Esophagus (tissue), 2 donors: ENCODE results near the gene LPIN2. TPM values are rescaled to one million over a fixed set of nuclear protein-coding genes. Genes with fewer than 3 reads are reported as not detected.
"Not testable (repeated sequence)": the region's sequence is repeated elsewhere in the genome, so short reads cannot be mapped to it uniquely, and the experiment has no call there.

ENCODE experiments used
- H3K27ac ChIP-seq, 2 donors: one replicate each; pipeline ENCODE4 v1.5.1; 2013; ENCODE audit warnings: low read depth in 2 of 2, mild to moderate bottlenecking in 2 of 2, inconsistent platforms in 1 of 2, low read length in 1 of 2, moderate library complexity in 1 of 2
- H3K27me3 ChIP-seq, 2 donors: one replicate each; pipeline ENCODE4 v1.6.1; 2013; ENCODE audit warnings: low read length in 2 of 2, control low read depth in 1 of 2, mild to moderate bottlenecking in 1 of 2; ENCODE audit not compliant: insufficient read depth in 2 of 2, control insufficient read depth in 1 of 2
- H3K36me3 ChIP-seq, 2 donors: one replicate each; pipeline ENCODE4 v1.6.1; 2013; ENCODE audit warnings: low read length in 1 of 2; ENCODE audit not compliant: control insufficient read depth in 2 of 2, insufficient read depth in 2 of 2
- H3K4me1 ChIP-seq, 2 donors: one replicate each; pipeline ENCODE4 v1.6.1; 2013; ENCODE audit warnings: low read length in 1 of 2; ENCODE audit not compliant: control insufficient read depth in 2 of 2, insufficient read depth in 2 of 2
- H3K4me3 ChIP-seq, 2 donors: one replicate each; pipeline ENCODE4 v1.5.1; 2013; ENCODE audit warnings: low read length in 2 of 2, mild to moderate bottlenecking in 2 of 2, low read depth in 1 of 2, moderate library complexity in 1 of 2
- H3K9me3 ChIP-seq, 2 donors: one replicate each; pipeline ENCODE4 v1.6.1; 2013; ENCODE audit warnings: mild to moderate bottlenecking in 2 of 2, low read depth in 1 of 2, low read length in 1 of 2, moderate library complexity in 1 of 2; ENCODE audit not compliant: control insufficient read depth in 2 of 2, insufficient read depth in 1 of 2
- WGBS, 2 donors: extraction: QIAGEN DNeasy Blood & Tissue Kit; methylation state at CpG; one replicate each; pipeline ENCODE4 v1.1.7; 2013; 5-methylcytosine and 5-hydroxymethylcytosine counted together
- polyA plus RNA-seq, 2 donors: library from polyadenylated mRNA; stranded (reverse); fragments of 200-250 nt; gene quantifications; one replicate each; pipeline ENCODE4 v1.2.3, GENCODE V29; 2013
- donor health status: healthy with polysubstance abuse.
- donor health status: Bipolar disorder and iron deficiency.

Gene LPIN2
- polyA plus RNA-seq, 2 donors, result 6.2 to 10.9 TPM

DNA sequence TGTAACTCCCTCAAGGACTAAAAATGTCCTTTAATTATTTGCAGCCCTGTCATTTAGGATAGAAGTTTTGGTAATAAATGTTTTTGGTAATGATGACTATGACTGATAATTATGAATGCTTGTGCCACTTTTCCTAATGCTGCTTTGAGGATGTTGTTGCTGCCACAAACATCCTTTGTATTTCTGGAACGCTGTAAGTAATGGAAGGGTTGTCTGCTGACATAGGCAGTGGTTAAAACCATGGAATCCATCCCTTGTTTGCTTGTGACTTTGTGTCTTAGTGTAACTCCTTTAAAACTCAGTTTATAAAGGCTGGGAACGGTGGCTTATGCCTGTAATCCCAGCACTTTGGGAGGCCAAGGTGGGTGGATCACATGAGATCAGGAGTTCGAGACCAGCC lies 19.8 kb upstream of the LPIN2 start:
- no peaks in the 10 kb centered on the region for H3K27me3 ChIP-seq
- no peaks in the 10 kb centered on the region for H3K4me1 ChIP-seq
- no peak overlapping the region for H3K4me3 ChIP-seq
- H3K9me3 ChIP-seq, result no peaks in the 10 kb centered on the region
- no peaks in the 10 kb centered on the region for H3K36me3 ChIP-seq
- H3K27ac ChIP-seq, result no peak overlapping the region
- 84 to 86% methylated on average over 3 of the region's 3 CpGs for WGBS, 2 donors

DNA sequence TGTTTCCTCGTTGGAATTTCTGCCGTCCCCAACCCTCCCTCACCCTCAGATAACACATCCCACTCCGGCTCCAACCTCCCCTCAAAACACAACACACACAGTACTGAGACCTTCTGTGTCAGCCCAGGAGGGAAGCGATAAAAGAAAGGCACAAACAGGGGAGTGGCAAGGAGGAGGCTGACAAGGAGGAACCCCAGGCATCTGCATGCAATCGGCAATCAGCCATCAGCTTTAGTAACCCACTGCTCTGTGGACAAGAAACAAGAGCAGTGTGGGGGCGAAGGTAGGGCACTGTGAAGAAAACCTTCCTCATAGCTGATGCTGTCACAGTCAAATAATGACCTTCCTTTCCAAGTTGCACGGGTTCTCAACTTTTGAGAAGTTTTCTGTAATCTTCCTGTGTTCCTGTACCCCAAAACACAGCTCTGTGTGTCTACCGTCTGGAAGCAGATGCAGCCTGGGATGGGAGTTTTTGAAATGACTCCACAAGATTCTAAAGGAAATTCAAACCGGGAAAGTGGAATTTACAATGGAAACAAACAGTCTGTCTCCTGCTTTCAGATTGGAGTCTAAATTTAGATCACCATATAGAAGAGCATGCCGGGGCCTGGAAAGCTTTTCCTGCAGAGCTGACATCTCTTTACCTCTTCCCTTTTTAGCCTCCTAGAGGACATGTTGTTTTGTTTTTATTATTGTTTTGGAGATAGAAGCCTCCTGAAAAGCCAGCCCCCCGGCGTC lies 16.4 kb upstream of the LPIN2 start:
- Histone ChIP-seq H3K4me1 (no peaks in the 10 kb centered on the region), H3K27ac (no peak overlapping the region), H3K9me3 (no peaks in the 10 kb centered on the region), H3K36me3 (no peaks in the 10 kb centered on the region), H3K4me3 (no peak overlapping the region), H3K27me3 (no peaks in the 10 kb centered on the region)
- 46 to 49% methylated on average over 12 of the region's 12 CpGs for WGBS, 2 donors

DNA sequence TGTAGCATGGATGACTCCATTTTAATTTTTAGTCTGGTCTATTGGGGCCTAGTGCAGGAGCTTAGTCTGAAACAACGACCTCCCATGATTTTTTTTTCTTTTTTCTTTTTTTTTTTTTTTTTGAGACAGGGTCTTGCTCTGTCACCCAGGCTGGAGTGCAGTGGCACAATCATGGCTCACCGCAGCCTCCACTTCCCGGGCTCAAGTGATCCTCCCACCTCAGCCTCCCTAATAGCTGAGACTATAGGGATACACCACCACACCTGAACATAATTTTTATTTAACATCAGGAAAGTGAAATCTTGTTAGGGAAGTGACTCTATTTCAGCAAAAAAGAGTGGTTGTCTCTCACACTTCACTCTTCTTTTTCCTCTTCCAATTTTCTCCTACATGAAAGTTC lies 15.2 kb upstream of the LPIN2 start:
- not testable (repeated sequence) for H3K27ac ChIP-seq, H3K4me1 ChIP-seq
- 69 to 92% methylated on average over 3 of the region's 3 CpGs for WGBS, 2 donors

DNA sequence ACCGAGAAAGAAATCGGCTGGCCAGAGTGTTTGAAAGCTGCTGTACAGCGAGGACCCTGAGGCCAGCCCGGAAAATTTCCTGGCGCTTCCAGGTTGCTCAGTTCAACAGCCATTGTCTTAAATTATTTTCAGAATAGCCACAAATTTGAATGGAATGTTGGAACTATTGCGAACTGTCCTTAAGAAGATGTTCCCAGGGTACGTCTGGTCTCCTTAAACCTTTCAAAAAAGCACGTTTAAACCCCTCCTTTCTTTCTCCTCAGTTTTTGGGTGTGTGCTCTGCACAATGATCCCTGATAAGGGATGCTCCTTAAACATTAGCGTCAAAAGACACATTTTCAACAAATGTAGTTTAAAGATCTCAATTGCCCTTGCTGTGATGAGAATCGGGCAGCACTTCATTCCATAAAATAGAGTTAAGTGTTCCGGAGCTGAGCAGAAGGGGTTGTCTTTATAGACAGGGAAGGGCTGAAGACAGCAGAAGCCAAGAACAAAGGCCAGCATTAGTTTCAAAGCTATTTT lies 14.5 kb upstream of the LPIN2 start:
- H3K4me3 ChIP-seq, result no peak overlapping the region
- no peak overlapping the region for H3K27ac ChIP-seq
- H3K27me3 ChIP-seq, result no peaks in the 10 kb centered on the region
- no peaks in the 10 kb centered on the region for H3K36me3 ChIP-seq
- H3K9me3 ChIP-seq, result no peaks in the 10 kb centered on the region
- WGBS, 2 donors, result 63 to 66% methylated on average over 11 of the region's 11 CpGs
- H3K4me1 ChIP-seq, result no peaks in the 10 kb centered on the region

More for the DNA sequence above, 15.2 kb upstream of the LPIN2 start:
- H3K36me3 ChIP-seq, H3K27me3 ChIP-seq, H3K9me3 ChIP-seq, H3K4me3 ChIP-seq: not testable (repeated sequence)

DNA sequence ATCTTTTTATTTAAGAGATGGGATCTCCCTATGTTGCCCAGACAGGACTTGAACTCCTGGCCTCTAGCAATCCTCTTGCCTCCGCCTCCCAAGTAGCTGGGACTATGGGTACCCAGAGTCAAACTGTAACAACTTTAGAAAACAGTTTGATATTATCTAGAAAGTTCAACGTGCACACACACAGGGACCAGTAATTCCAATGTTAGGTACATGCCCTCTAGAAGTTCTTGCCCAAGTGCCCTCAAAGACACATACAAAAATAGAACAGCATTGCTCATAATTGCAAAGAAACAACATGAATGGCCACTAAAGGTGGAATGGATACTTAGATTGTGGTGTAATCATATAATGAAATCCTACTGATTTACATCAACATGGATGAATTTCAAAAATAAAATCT lies 12.6 kb upstream of the LPIN2 start:
- Histone ChIP-seq H3K4me3 (no peak overlapping the region), H3K9me3 (no peaks in the 10 kb centered on the region), H3K36me3 (no peaks in the 10 kb centered on the region), H3K4me1 (no peaks in the 10 kb centered on the region), H3K27ac (no peak overlapping the region), H3K27me3 (no peaks in the 10 kb centered on the region)
- 80 to 86% methylated on average over 2 of the region's 2 CpGs for WGBS, 2 donors

DNA sequence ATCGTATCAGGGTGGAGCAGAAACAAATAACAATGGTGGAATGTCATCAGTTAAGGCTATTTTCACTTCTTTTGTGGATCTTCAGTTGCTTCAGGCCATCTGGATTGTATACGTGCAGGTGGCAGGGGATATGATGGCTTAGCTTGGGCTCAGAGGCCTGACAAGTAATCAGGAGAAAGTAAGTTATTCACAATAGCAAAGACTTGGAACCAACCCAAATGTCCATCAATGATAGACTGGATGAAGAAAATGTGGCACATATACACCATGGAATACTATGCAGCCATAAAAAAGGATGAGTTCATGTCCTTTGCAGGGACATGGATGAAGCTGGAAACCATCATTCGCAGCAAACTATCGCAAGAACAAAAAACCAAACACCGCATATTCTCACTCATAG lies 10.7 kb upstream of the LPIN2 start:
- WGBS, 2 donors, result 88 to 94% methylated on average over 5 of the region's 5 CpGs

DNA sequence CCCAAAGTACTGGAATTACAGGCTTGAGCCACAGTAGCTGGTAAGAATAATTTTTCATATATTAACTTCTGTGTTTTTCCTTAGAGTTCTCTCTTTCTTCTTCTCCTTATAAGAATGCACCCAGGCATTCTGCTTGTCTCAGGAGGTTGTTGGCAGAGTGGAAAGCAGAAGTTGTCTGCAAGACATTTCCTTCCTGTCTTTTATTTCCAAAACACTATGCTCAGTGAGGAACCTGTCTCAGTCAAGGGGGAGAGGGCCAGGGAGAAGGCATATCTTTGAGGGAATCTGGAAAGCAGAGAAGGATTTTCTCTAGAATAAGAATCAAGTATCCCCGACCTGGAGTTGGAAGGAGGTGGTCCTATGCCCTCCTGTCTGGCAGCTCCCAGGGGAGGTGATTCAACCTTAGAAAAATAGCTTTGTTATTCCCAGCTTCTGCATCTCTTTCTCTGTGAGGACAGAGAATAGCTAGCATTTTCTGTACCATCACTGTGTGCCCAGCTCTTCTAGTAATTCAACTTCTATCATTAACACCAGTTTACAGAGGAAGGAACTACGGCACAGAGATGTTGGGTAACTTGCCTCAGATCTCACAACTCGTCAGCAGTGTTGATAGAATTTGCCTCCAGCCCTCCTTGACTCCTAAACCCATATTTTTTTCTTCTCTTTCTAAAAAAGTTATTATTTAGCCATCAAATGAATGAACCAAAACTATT lies 3.8 kb upstream of the LPIN2 start:
- H3K27me3 ChIP-seq, result no peaks in the 10 kb centered on the region
- no peaks in the 10 kb centered on the region for H3K36me3 ChIP-seq
- no peak overlapping the region for H3K4me3 ChIP-seq
- H3K9me3 ChIP-seq, result no peaks in the 10 kb centered on the region
- 62% methylated on average over 3 of the region's 3 CpGs for WGBS, 2 donors
- H3K27ac ChIP-seq, result no peak overlapping the region
- peaks cover 0 to under 1% of the 10 kb centered on the region in 2 donors for H3K4me1 ChIP-seq

More for the DNA sequence above, 10.7 kb upstream of the LPIN2 start:
- not testable (repeated sequence) for H3K4me3 ChIP-seq, H3K27me3 ChIP-seq, H3K27ac ChIP-seq, H3K4me1 ChIP-seq, H3K9me3 ChIP-seq, H3K36me3 ChIP-seq

DNA sequence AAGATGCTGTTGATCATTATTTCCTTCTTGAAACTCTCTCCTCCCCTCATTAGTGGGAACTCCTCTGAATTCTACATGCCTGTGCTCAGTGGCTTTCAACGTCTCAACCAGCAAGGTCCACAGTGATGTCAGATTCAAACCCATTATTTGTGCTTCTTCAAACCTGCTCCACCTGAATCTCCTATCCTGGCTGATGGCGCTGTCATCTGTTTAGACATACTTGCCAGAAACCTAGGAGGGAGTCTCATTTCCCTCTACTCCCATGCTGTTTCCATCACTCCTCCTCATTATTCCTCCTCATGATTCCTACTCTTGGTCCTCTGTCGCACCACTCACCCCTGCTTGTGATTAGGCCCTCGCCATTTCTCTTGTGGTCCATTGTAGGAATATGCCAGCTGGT lies 2.9 kb upstream of the LPIN2 start:
- Histone ChIP-seq H3K27me3 (no peaks in the 10 kb centered on the region), H3K4me3 (no peak overlapping the region), H3K36me3 (peaks cover 0 to under 1% of the 10 kb centered on the region in 2 donors), H3K9me3 (no peaks in the 10 kb centered on the region), H3K27ac (peak overlapping the region; percentile 5 to 22), H3K4me1 (peaks cover 2 to 3% of the 10 kb centered on the region in 2 donors)
- 67 to 89% methylated on average over 4 of the region's 4 CpGs for WGBS, 2 donors

DNA sequence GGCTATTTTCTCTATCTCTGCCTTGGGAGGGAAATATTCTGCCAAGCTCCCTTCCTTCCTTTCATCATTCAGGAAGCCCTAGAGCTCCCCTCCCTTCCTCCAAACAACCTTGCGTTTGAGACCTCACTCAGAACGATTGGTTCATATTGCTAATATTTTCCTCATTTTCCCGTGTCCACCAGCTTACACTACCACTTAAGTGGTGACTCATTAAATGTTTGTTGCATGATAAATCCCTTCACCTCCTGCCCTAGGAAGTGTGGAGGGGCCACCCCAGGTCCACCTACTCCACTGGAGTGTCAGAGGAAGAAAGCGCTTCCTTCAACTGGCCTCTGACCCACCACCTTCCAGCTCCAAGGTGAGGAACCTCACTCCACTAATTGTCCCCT lies 2.3 kb upstream of the LPIN2 start:
- Histone ChIP-seq H3K27me3 (no peaks in the 10 kb centered on the region), H3K36me3 (peaks cover 0 to 3% of the 10 kb centered on the region in 2 donors), H3K4me3 (no peak overlapping the region), H3K9me3 (no peaks in the 10 kb centered on the region), H3K4me1 (peaks cover 2 to 3% of the 10 kb centered on the region in 2 donors), H3K27ac (peak overlapping the region; percentile 5 to 22)
- 36% methylated on average over 4 of the region's 4 CpGs for WGBS, 2 donors
